BJ (cell line): ENCODE data around the gene CACNA1C. TPM values are rescaled to one million over a fixed set of nuclear protein-coding genes. Genes with fewer than 3 reads are reported as not detected.

ENCODE experiments used
- CTCF ChIA-PET: fragments of 350-600 bp; formaldehyde crosslinking; extraction: SDS; loops from one replicate; lab custom pipeline; 2021; ENCODE audit warnings: antibody characterized with exemption, inconsistent platforms; lab: Yijun Ruan, JAX
- POLR2A ChIA-PET: fragments of 300-600 bp; sonication (Branson Sonifier 250); formaldehyde crosslinking; extraction: SDS; loops from one replicate; lab custom pipeline; 2021; ENCODE audit warnings: antibody characterized with exemption; lab: Charles Lee
- DNase-seq: peaks from one replicate; pipeline ENCODE4 v3.0.0-alpha.2; 2011; ENCODE audit warnings: low read depth
- H3K27me3 ChIP-seq: 2 replicates; pipeline ENCODE4 v1.6.0; 2011; ENCODE audit warnings: low read length; ENCODE audit not compliant: control insufficient read depth, insufficient read depth
- H3K36me3 ChIP-seq: 2 replicates; pipeline ENCODE4 v1.5.1; 2011; ENCODE audit warnings: low read length; ENCODE audit not compliant: control insufficient read depth, insufficient read depth
- H3K4me3 ChIP-seq: 2 replicates; pipeline ENCODE4 v1.5.1; 2011; ENCODE audit warnings: low read depth, mild to moderate bottlenecking, control low read depth, low read length
- CTCF ChIP-seq: IDR thresholded peaks from 2 replicates; pipeline ENCODE4 v1.5.1; 2011; ENCODE audit warnings: low read depth, mild to moderate bottlenecking, control low read depth, inconsistent platforms, low read length, moderate library complexity; ENCODE audit not compliant: insufficient read depth
- polyA plus RNA-seq: library from polyadenylated mRNA; depleted of rRNA; stranded (reverse); fragments of >200 nt; gene quantifications from 2 replicates; pipeline ENCODE4 v1.2.3, GENCODE V29; 2011

The CACNA1C gene
- polyA plus RNA-seq, 1 experiment, result 14.7 TPM

GRCh38 chr12:2636741-2637340 lies 584.1 kb downstream of the CACNA1C start:
- no peak for TF ChIP-seq CTCF
- no peaks in the 10 kb centered on the region for H3K27me3 ChIP-seq
- no peak overlapping the region for H3K4me3 ChIP-seq
- H3K36me3 ChIP-seq, result peaks cover 8% of the 10 kb centered on the region
- DNase-seq, result no peak
- CTCF ChIA-PET, result no interaction called here
- POLR2A ChIA-PET, result no interaction called here

GRCh38 chr12:2637371-2637770 lies 584.6 kb downstream of the CACNA1C start:
- ChIA-PET POLR2A (no interaction called here), CTCF (no interaction called here)
- Histone ChIP-seq H3K4me3 (no peak overlapping the region), H3K27me3 (no peaks in the 10 kb centered on the region), H3K36me3 (peaks cover 8% of the 10 kb centered on the region)
- no peak for DNase-seq
- no peak for TF ChIP-seq CTCF

GRCh38 chr12:2638273-2639019 lies 585.7 kb downstream of the CACNA1C start:
- CTCF ChIA-PET, result no interaction called here
- Histone ChIP-seq H3K27me3 (no peaks in the 10 kb centered on the region), H3K4me3 (no peak overlapping the region), H3K36me3 (peaks cover 8% of the 10 kb centered on the region)
- DNase-seq, result no peak
- no peak for TF ChIP-seq CTCF
- POLR2A ChIA-PET, result no interaction called here

DNA sequence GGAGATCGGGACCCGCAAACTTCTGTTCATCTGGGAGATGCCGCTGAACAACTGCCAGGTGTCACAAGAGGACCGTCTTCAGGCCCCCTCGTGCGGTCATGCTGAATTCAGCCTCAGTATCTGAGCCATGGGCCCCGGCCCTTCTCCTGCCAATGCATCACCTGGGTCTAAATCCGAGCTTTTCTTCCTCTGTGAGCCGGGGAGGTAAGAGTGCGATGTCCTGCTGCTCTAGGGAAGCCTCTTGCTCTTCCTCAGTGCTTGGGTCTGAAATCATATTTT lies 586.2 kb downstream of the CACNA1C start:
- DNase-seq, result no peak

DNA sequence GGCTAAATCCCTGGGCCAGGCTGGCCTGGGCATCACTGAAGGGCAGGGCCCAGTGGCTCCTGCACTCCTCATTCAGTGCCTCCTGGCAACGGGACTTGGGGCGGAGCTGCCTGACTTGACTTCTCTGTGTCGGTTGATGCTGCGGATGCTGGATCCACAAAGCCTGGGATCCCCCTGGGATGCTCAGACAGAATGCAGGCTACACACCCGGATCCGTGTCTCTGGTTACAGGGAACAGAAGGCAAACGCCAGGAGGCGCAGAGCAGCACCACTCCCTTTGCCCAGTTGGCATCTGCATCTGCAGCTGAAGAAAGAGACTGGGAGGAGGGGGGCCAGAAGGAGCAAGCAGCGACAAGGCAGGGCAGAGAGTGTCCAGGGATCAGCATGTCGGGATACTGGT lies 587.5 kb downstream of the CACNA1C start:
- H3K27me3 ChIP-seq, result no peaks in the 10 kb centered on the region
- no peak overlapping the region for H3K4me3 ChIP-seq
- H3K36me3 ChIP-seq, result peaks cover 6% of the 10 kb centered on the region
- DNase-seq, result no peak
- TF ChIP-seq CTCF, result no peak
- ChIA-PET POLR2A (no interaction called here), CTCF (interaction anchor here (0.6 to 1.6 kb wide), 7 partner anchors 9 to 604 kb away, joined by 3 to 5 read pairs (median 3); no protein-coding TSS in a partner anchor)

More for the DNA sequence above, 586.2 kb downstream of the CACNA1C start:
- POLR2A ChIA-PET, result no interaction called here
- peaks cover 8% of the 10 kb centered on the region for H3K36me3 ChIP-seq
- no peak for TF ChIP-seq CTCF
- CTCF ChIA-PET, result no interaction called here
- no peaks in the 10 kb centered on the region for H3K27me3 ChIP-seq
- no peak overlapping the region for H3K4me3 ChIP-seq
